ENCODE data around the gene CLIC6. TPM values are rescaled to one million over a fixed set of nuclear protein-coding genes. Genes with fewer than 3 reads are reported as not detected.

Gene CLIC6
- total and polyA plus RNA-seq, 2 of the 4 experiments (the other 2 are of a cell fraction), result not detected

DNA sequence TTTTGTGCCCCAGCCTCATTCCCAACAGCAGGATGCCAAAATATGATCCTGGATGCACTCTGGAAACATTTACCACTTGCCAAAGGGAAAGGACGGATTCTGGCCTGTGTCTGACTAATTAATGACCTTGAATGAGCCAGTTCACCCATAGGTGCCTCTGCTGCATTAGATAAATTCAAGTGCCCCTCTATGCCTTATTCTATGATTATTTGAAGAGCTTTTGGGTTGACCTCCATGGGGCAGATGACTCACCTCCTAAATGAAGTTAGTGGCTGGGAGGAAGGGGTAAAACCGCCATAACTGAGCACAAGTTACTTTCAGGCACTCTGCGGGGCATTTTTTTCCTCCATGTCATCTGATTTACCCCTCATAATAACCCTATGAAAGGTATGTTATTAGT lies 98.1 kb downstream of the CLIC6 start:
- H2BK15ac ChIP-seq (ENCODE audit: low read depth, low read length), result no peak overlapping the region
- H2AFZ ChIP-seq (replicated peaks; ENCODE audit: low read length, poor library complexity), result no peak overlapping the region
- no peak overlapping the region for H3K4me3 ChIP-seq (ENCODE audit: insufficient read depth, low read depth, low read length)
- H3K14ac ChIP-seq (replicated peaks; ENCODE audit: low read depth, low read length), result no peak overlapping the region
- no peak overlapping the region for H3K4ac ChIP-seq (ENCODE audit: low read depth, low read length)
- no peaks in the 10 kb centered on the region for H3K36me3 ChIP-seq (ENCODE audit: control insufficient read depth, insufficient read depth, low read length)
- POLR2A ChIA-PET (ENCODE audit: unreplicated experiment), result no interaction called here
- DNase-seq (no peak), ATAC-seq (ENCODE audit: low read depth) (no peak)
- H3K4me2 ChIP-seq (ENCODE audit: low read depth, low read length), result no peak overlapping the region
- CTCF ChIA-PET, result no interaction called here
- no peak overlapping the region for H3K23ac ChIP-seq (ENCODE audit: low read depth, low read length)
- H2AK5ac ChIP-seq (ENCODE audit: low read depth, low read length), result no peak overlapping the region
- H3K27me3 ChIP-seq (ENCODE audit: control insufficient read depth, insufficient read depth, low read length), result no peaks in the 10 kb centered on the region
- no TSS peak for BruUV-seq (replicated peaks)
- no peak overlapping the region for H4K91ac ChIP-seq (ENCODE audit: insufficient read depth, low read depth, low read length)
- TF ChIP-seq MAFK (IDR thresholded peaks at IDR 0.05; ENCODE audit: low read depth, low read length), result no peak
- TF ChIP-seq MXI1 (IDR thresholded peaks at IDR 0.05; ENCODE audit: borderline replicate concordance, low read depth, low read length), result no peak
- no peak for TF ChIP-seq RAD21 (IDR thresholded peaks at IDR 0.05; ENCODE audit: low read length)
- TF ChIP-seq CEBPB (IDR thresholded peaks at IDR 0.05; ENCODE audit: low read depth, low read length), result no peak
- TF ChIP-seq MAZ (IDR thresholded peaks at IDR 0.05; ENCODE audit: borderline replicate concordance, low read depth, low read length), result no peak
- TF ChIP-seq, protein P1, sequence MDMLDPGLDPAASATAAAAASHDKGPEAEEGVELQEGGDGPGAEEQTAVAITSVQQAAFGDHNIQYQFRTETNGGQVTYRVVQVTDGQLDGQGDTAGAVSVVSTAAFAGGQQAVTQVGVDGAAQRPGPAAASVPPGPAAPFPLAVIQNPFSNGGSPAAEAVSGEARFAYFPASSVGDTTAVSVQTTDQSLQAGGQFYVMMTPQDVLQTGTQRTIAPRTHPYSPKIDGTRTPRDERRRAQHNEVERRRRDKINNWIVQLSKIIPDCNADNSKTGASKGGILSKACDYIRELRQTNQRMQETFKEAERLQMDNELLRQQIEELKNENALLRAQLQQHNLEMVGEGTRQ (IDR thresholded peaks at IDR 0.05; ENCODE audit: low read depth, low read length), result no peak
- no peak for TF ChIP-seq POLR2A (IDR thresholded peaks at IDR 0.05; ENCODE audit: low read depth, low read length)
- TF ChIP-seq BHLHE40 (IDR thresholded peaks at IDR 0.05; ENCODE audit: low read depth, low read length), result no peak
- no peak overlapping the region for H2BK120ac ChIP-seq (ENCODE audit: low read depth, low read length)
- peaks cover 4% of the 10 kb centered on the region for H3K4me1 ChIP-seq (ENCODE audit: control insufficient read depth, insufficient read depth, low read length)
- H3K27ac ChIP-seq (ENCODE audit: insufficient read depth, low read length), result no peak overlapping the region
- no peak overlapping the region for H3K9ac ChIP-seq (ENCODE audit: low read depth, low read length)
- H3K18ac ChIP-seq (ENCODE audit: low read depth, low read length), result no peak overlapping the region
- no peak overlapping the region for H4K8ac ChIP-seq (ENCODE audit: low read depth in 2 of 2, low read length in 2 of 2)
- H2AK9ac ChIP-seq (replicated peaks; ENCODE audit: low read depth, low read length, poor library complexity), result no peak overlapping the region
- no peak overlapping the region for H3K56ac ChIP-seq (ENCODE audit: extremely low read depth, insufficient read depth, low read length)
- dilution Hi-C loops (cut with HindIII; ENCODE audit: low sequenced_read_pairs, unreplicated experiment), result no loop called here
- H4K5ac ChIP-seq (ENCODE audit: low read depth, low read length), result no peak overlapping the region
- peaks cover 2% of the 10 kb centered on the region; the same call in 1 of the 2 replicates for H3K9me3 ChIP-seq (ENCODE audit: control insufficient read depth, insufficient read depth, low read length)
- no CpG with 5 or more reads among the region's 3 CpGs for WGBS, 2 experiments (ENCODE audit: extremely low coverage in 2 of 2, insufficient read length in 1 of 2)
- no peaks in the 10 kb centered on the region for H3K79me1 ChIP-seq (ENCODE audit: low read depth in 1 of 2, low read length in 2 of 2)
- no peak overlapping the region for H2BK5ac ChIP-seq (ENCODE audit: low read depth, low read length, poor library complexity, severe bottlenecking)
- in situ Hi-C loops (cut with MboI; ENCODE audit: low sequenced_read_pairs), result no loop called here
- no peaks in the 10 kb centered on the region for H3K9me1 ChIP-seq (ENCODE audit: insufficient read depth, low read length)
- H2BK20ac ChIP-seq (ENCODE audit: low read depth, low read length), result no peak overlapping the region
- no peaks in the 10 kb centered on the region for H4K20me1 ChIP-seq (ENCODE audit: insufficient read depth, low read length)
- intact Hi-C loops (cut with micrococcal nuclease), result no loop called here

Other genes with a start within 250 kb of the CLIC6 start
- gene SMIM34, start 245.0 kb upstream of the CLIC6 start, total RNA-seq (2012; rRNA removed), result not detected in 2 replicates
- gene SMIM34, start 245.0 kb upstream of the CLIC6 start, polyA plus RNA-seq (2012; rRNA removed), result not detected in 2 replicates
- gene KCNE1, start 156.8 kb upstream of the CLIC6 start, total RNA-seq (2012; rRNA removed), result 0.83 and 0.90 TPM in 2 replicates
- gene KCNE1, start 156.8 kb upstream of the CLIC6 start, polyA plus RNA-seq (2012; rRNA removed), result 0.37 and 0.46 TPM in 2 replicates
- gene RCAN1, start 53.9 kb upstream of the CLIC6 start, total RNA-seq (2012; rRNA removed), result 175 and 183 TPM in 2 replicates
- gene RCAN1, start 53.9 kb upstream of the CLIC6 start, polyA plus RNA-seq (2012; rRNA removed), result 43.0 and 53.5 TPM in 2 replicates

Data from IMR-90 (cell line).